Thoracic aorta (tissue), 2 donors: ENCODE results near the gene METTL23. TPM values are rescaled to one million over a fixed set of nuclear protein-coding genes. Genes with fewer than 3 reads are reported as not detected.

Source experiments
- ATAC-seq: fragments of 150-250 bp; one replicate; pipeline ENCODE4 v1.8.0; 2017; ENCODE audit warnings: low read depth; ENCODE audit not compliant: insufficient number of reproducible peaks, low FRiP score
- DNase-seq: peaks from one replicate; pipeline ENCODE4 v3.0.0-alpha.2; 2020; ENCODE audit warnings: low spot score
- H3K27ac ChIP-seq, 2 donors: fragments of 200-600 bp; sonication (generic); 1 replicate in 1 of 2; 2 replicates in 1 of 2; pipeline ENCODE4 v1.5.1; 2016; ENCODE audit warnings: mild to moderate bottlenecking in 2 of 2, moderate library complexity in 2 of 2
- H3K27me3 ChIP-seq: fragments of 200-600 bp; sonication (generic); replicated peaks from 2 replicates; pipeline ENCODE4 v1.6.0; 2016; ENCODE audit warnings: mild to moderate bottlenecking; ENCODE audit not compliant: insufficient read depth
- H3K36me3 ChIP-seq: fragments of 200-600 bp; sonication (generic); one replicate; pipeline ENCODE4 v1.5.1; 2016
- H3K4me1 ChIP-seq, 2 donors: fragments of 200-600 bp; sonication (generic); 1 replicate in 1 of 2; 2 replicates in 1 of 2; pipeline versions ENCODE4 v1.5.1 to v1.6.0; 2016; ENCODE audit warnings: low read depth in 2 of 2, mild to moderate bottlenecking in 1 of 2; ENCODE audit not compliant: control insufficient read depth in 1 of 2
- H3K4me3 ChIP-seq: fragments of 200-600 bp; sonication (generic); 2 replicates; pipeline ENCODE4 v1.5.1; 2016; ENCODE audit warnings: mild to moderate bottlenecking
- H3K9me3 ChIP-seq: fragments of 200-600 bp; sonication (generic); 2 replicates; pipeline ENCODE4 v1.5.1; 2016
- CTCF ChIP-seq: fragments of 200-600 bp; sonication (generic); IDR thresholded peaks from one replicate; pipeline ENCODE4 v1.5.1; 2019; ENCODE audit warnings: antibody characterized with exemption
- total RNA-seq, 2 donors: library from RNA; depleted of rRNA; stranded (reverse); fragments of >200 nt; gene quantifications; one replicate each; pipeline versions ENCODE4 v1.1.0 to v1.2.3, GENCODE V29; 2016

METTL23 gene
- total RNA-seq, 2 donors from 2014 or later, result 12.1 to 42.5 TPM

GRCh38 chr17:76734080-76734840 lies 7.6 kb downstream of the METTL23 start:
- no peaks in the 10 kb centered on the region for H3K27me3 ChIP-seq
- H3K27ac ChIP-seq, result peak overlapping the region in 1 of 2 donors; percentile 98
- H3K4me3 ChIP-seq, result peak overlapping the region; percentile 89
- H3K36me3 ChIP-seq, result peaks cover 20% of the 10 kb centered on the region
- TF ChIP-seq CTCF, result no peak
- H3K4me1 ChIP-seq, result peaks cover 36 to 68% of the 10 kb centered on the region in 2 donors
- DNase-seq (no peak), ATAC-seq (no peak)
- no peaks in the 10 kb centered on the region for H3K9me3 ChIP-seq

DNA sequence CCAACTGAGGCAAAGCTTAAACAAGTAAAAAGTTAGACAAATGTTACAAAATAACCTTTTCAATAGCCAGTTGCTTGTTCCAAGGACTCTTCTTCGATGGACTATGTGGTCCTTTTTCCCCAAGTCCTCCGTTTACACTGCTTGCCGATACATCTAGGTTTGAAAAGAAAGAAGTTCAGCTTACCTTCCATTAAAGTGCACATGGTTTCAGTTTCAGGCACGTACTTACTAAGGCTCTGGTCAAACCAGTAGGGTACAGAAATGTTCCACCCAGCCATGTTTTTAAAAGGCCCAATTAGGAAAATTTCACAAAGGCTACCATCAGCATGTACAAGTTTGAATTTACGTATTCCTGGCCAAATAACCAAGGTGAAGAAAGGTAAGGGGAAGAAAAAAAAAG lies 8.4 kb downstream of the METTL23 start:
- peak overlapping the region; percentile 15 to 98 for H3K27ac ChIP-seq
- no peaks in the 10 kb centered on the region for H3K9me3 ChIP-seq
- no peaks in the 10 kb centered on the region for H3K27me3 ChIP-seq
- no peak for ATAC-seq
- DNase-seq, result no peak
- no peak for TF ChIP-seq CTCF
- peaks cover 39 to 71% of the 10 kb centered on the region in 2 donors for H3K4me1 ChIP-seq
- peaks cover 20% of the 10 kb centered on the region for H3K36me3 ChIP-seq
- peak overlapping the region; percentile 89 for H3K4me3 ChIP-seq

DNA sequence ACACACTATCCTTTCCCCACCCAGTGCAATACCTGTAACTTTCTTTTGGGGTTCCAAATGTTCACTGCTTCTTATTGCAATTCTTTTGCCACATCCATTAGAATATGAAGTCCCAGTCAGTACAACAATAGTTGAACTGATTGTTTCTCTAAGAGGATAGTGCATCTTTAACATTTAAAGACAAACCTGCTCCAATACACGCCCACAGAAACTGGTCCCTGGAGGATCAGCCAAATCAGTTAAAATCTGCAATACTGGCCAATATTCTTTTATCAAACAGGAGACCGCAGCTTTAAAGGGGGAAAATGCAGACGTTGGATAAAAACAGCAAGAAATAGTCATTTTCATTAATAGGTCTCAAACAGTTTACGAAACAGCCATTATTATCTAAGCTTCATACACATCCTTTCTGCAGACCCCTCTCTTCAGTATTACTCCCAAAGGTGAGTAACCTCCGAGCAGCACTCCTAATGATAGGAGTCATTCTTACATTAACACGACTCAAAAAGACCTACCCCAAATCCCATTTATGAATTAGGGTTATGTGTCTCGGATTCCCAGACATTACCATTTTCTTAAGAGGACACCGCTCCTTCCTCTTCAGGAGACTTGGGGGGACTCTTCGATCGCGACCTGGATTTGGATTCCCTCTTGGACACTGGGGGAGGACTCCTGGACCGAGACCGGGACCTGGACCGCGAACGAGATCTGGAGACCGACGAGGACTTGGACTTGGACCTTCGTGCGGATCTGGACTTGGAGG lies 9.1 kb downstream of the METTL23 start:
- H3K27ac ChIP-seq, result peak overlapping the region; percentile 98 to 99
- DNase-seq (no peak), ATAC-seq (no peak)
- H3K4me3 ChIP-seq, result peak overlapping the region; percentile 89
- no peaks in the 10 kb centered on the region for H3K9me3 ChIP-seq
- no peak for TF ChIP-seq CTCF
- H3K27me3 ChIP-seq, result no peaks in the 10 kb centered on the region
- H3K4me1 ChIP-seq, result peaks cover 46 to 75% of the 10 kb centered on the region in 2 donors
- peaks cover 20% of the 10 kb centered on the region for H3K36me3 ChIP-seq

GRCh38 chr17:76736349-76737081 lies 9.9 kb downstream of the METTL23 start:
- peak overlapping the region; percentile 98 to 99 for H3K27ac ChIP-seq
- peaks cover 47 to 77% of the 10 kb centered on the region in 2 donors for H3K4me1 ChIP-seq
- DNase-seq (no peak), ATAC-seq (peak; percentile 9)
- no peaks in the 10 kb centered on the region for H3K27me3 ChIP-seq
- peaks cover 20% of the 10 kb centered on the region for H3K36me3 ChIP-seq
- no peaks in the 10 kb centered on the region for H3K9me3 ChIP-seq
- TF ChIP-seq CTCF, result peak; percentile 25
- peak overlapping the region; percentile 89 for H3K4me3 ChIP-seq
